ENCODE data around the gene SSR4. TPM values are rescaled to one million over a fixed set of nuclear protein-coding genes. Genes with fewer than 3 reads are reported as not detected.

Gene SSR4
- total RNA-seq, 2 experiments from 2014 or later: 171 to 173 TPM

DNA sequence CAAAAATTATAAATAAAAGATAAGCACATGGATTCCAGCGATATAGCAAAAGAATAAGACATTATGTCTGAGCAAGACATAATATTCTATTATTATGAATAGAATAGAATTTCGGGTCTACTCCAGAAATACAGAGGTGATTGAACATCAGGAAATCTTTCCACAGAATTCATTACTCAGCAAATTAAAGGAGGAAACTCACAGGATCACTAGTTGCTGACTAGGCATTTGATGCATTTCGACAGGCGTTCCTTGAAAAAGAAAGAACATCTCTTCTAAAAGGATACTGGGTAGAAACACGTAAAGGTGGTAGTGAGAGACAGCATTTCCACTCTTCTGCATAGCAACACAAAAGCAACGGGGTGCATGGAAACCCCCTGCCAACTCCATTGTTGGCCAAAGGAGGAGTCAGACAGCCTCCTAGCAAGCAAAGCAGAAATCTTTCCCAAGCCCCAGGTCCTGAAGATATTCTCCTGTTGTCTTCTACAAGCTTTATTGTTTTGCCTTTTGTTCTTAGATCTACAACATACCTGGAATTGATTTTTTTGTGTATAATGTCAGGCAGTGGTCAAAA lies 50.1 kb downstream of the SSR4 start:
- Mint-ChIP-seq H3K4me1 (ENCODE audit: low read depth) (no peaks in the 10 kb centered on the region), H3K4me3 (no peak overlapping the region), H3K27ac (no peak overlapping the region), H3K9me3 (no peaks in the 10 kb centered on the region), H3K27me3 (peaks cover 6% of the 10 kb centered on the region), H3K36me3 (ENCODE audit: low read depth) (no peaks in the 10 kb centered on the region)
- Histone ChIP-seq H3K4me3 (ENCODE audit: low read length) (no peak overlapping the region), H3K4me1 (ENCODE audit: insufficient read depth, low read length) (no peaks in the 10 kb centered on the region), H3K27ac (ENCODE audit: low read depth in 1 of 2, low read length in 2 of 2) (no peak overlapping the region), H3K9me3 (ENCODE audit: control insufficient read depth in 1 of 2, insufficient read depth in 1 of 2, low read length in 2 of 2) (no peaks in the 10 kb centered on the region), H3K36me3 (ENCODE audit: insufficient read depth, low read length) (no peaks in the 10 kb centered on the region), H3K27me3 (ENCODE audit: control insufficient read depth in 1 of 2, insufficient read depth in 2 of 2, low read length in 2 of 2) (no peaks in the 10 kb centered on the region)
- intact Hi-C loops (cut with DNase I, micrococcal nuclease): no loop called here
- ChIA-PET POLR2A (no interaction called here), CTCF (no interaction called here)
- TF ChIP-seq, protein P1, sequence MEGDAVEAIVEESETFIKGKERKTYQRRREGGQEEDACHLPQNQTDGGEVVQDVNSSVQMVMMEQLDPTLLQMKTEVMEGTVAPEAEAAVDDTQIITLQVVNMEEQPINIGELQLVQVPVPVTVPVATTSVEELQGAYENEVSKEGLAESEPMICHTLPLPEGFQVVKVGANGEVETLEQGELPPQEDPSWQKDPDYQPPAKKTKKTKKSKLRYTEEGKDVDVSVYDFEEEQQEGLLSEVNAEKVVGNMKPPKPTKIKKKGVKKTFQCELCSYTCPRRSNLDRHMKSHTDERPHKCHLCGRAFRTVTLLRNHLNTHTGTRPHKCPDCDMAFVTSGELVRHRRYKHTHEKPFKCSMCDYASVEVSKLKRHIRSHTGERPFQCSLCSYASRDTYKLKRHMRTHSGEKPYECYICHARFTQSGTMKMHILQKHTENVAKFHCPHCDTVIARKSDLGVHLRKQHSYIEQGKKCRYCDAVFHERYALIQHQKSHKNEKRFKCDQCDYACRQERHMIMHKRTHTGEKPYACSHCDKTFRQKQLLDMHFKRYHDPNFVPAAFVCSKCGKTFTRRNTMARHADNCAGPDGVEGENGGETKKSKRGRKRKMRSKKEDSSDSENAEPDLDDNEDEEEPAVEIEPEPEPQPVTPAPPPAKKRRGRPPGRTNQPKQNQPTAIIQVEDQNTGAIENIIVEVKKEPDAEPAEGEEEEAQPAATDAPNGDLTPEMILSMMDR (IDR thresholded peaks at IDR 0.05): no peak
- DNase-seq (no peak), ATAC-seq (ENCODE audit: poor library complexity) (no peak)

DNA sequence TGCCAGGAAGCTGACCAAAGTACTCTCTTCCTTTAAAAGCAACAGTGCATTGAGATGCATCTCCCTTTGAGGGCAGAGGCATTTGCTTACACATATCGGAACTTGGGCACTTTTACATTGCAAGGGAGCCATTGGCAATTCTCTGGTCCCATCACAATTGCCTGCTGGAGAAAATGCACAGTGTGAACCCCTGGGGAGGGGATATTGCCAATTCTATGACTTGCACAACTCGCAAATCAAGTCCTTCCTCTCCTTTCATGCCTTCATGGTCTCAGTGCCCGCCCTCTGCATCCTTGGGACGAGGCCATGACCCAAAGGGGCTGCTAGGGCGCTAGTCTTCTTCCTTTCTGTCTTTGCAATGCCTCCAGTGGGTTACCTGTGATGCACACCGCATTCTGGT lies 50.7 kb downstream of the SSR4 start:
- no peaks in the 10 kb centered on the region for H3K4me1 ChIP-seq (ENCODE audit: insufficient read depth, low read length)
- H3K4me1 Mint-ChIP-seq (ENCODE audit: low read depth): no peaks in the 10 kb centered on the region
- H3K4me3 ChIP-seq (ENCODE audit: low read length): no peak overlapping the region
- no peak for ATAC-seq (ENCODE audit: poor library complexity)
- ChIA-PET POLR2A (no interaction called here), CTCF (no interaction called here)
- TF ChIP-seq, protein P1 (IDR thresholded peaks at IDR 0.05): no peak
- no peak overlapping the region for H3K27ac ChIP-seq (ENCODE audit: low read depth in 1 of 2, low read length in 2 of 2)
- no peak overlapping the region for H3K27ac Mint-ChIP-seq
- intact Hi-C loops (cut with DNase I, micrococcal nuclease): no loop called here
- H3K9me3 Mint-ChIP-seq: no peaks in the 10 kb centered on the region
- H3K36me3 Mint-ChIP-seq (ENCODE audit: low read depth): no peaks in the 10 kb centered on the region
- H3K27me3 ChIP-seq (ENCODE audit: control insufficient read depth in 1 of 2, insufficient read depth in 2 of 2, low read length in 2 of 2): no peaks in the 10 kb centered on the region
- H3K4me3 Mint-ChIP-seq: no peak overlapping the region
- H3K9me3 ChIP-seq (ENCODE audit: control insufficient read depth in 1 of 2, insufficient read depth in 1 of 2, low read length in 2 of 2): no peaks in the 10 kb centered on the region
- H3K27me3 Mint-ChIP-seq: peaks cover 6% of the 10 kb centered on the region
- H3K36me3 ChIP-seq (ENCODE audit: insufficient read depth, low read length): no peaks in the 10 kb centered on the region
- DNase-seq: no peak

DNA sequence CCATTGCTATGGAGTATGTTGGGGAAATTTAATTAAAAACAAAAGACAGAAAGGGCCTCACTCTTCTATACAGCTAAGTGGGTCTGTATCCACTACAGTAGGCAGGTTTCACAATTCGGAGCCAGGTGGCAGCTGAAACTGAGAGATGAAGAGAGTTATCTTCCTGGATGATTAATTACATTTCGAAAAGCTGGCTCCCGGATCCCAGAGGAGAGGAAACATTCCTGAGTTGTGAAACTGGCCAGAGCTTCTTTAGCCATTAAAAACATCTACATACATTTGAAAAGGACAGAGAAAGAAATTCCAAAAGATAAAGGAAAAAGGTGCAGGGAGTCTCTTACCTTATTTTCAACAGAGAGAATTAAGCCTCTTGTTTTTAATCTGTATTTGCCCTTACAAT lies 51.4 kb downstream of the SSR4 start:
- no peaks in the 10 kb centered on the region for H3K36me3 Mint-ChIP-seq (ENCODE audit: low read depth)
- Histone ChIP-seq H3K36me3 (ENCODE audit: insufficient read depth, low read length) (no peaks in the 10 kb centered on the region), H3K27ac (ENCODE audit: low read depth in 1 of 2, low read length in 2 of 2) (no peak overlapping the region), H3K4me1 (ENCODE audit: insufficient read depth, low read length) (no peaks in the 10 kb centered on the region), H3K27me3 (ENCODE audit: control insufficient read depth in 1 of 2, insufficient read depth in 2 of 2, low read length in 2 of 2) (no peaks in the 10 kb centered on the region), H3K9me3 (ENCODE audit: control insufficient read depth in 1 of 2, insufficient read depth in 1 of 2, low read length in 2 of 2) (no peaks in the 10 kb centered on the region), H3K4me3 (ENCODE audit: low read length) (no peak overlapping the region)
- DNase-seq (no peak), ATAC-seq (ENCODE audit: poor library complexity) (no peak)
- H3K4me3 Mint-ChIP-seq: no peak overlapping the region
- H3K27ac Mint-ChIP-seq: no peak overlapping the region
- CTCF ChIA-PET: no interaction called here
- H3K4me1 Mint-ChIP-seq (ENCODE audit: low read depth): no peaks in the 10 kb centered on the region
- H3K27me3 Mint-ChIP-seq: peaks cover 6% of the 10 kb centered on the region
- TF ChIP-seq, protein P1 (IDR thresholded peaks at IDR 0.05): no peak
- POLR2A ChIA-PET: no interaction called here
- intact Hi-C loops (cut with DNase I, micrococcal nuclease): no loop called here
- no peaks in the 10 kb centered on the region for H3K9me3 Mint-ChIP-seq

Other genes with a start within 250 kb of the SSR4 start
- 10 to 100 TPM; 13.9 to 14.1 TPM for gene CCNQ, start 195.5 kb upstream of the SSR4 start, total RNA-seq
- not detected for gene DUSP9, start 147.5 kb upstream of the SSR4 start, total RNA-seq
- 1 to 10 TPM in 1 of 2 experiments, under 1 TPM in 1; 0.70 to 1.0 TPM for gene PNCK, start 120.9 kb upstream of the SSR4 start, total RNA-seq
- under 1 TPM; 0.42 to 0.71 TPM for gene SLC6A8, start 106.7 kb upstream of the SSR4 start, total RNA-seq
- 10 to 100 TPM; 42.1 to 43.1 TPM for gene BCAP31, start 70.3 kb upstream of the SSR4 start, total RNA-seq
- 1 to 10 TPM; 8.6 to 9.2 TPM for gene ABCD1, start 69.8 kb upstream of the SSR4 start, total RNA-seq
- gene PLXNB3, start 30.4 kb upstream of the SSR4 start, total RNA-seq: not detected
- not detected for gene SRPK3, start 13.6 kb upstream of the SSR4 start, total RNA-seq
- gene IDH3G, start 293 bp upstream of the SSR4 start, total RNA-seq: 10 to 100 TPM; 46.8 to 47.3 TPM
- 10 to 100 TPM; 24.8 to 26.8 TPM for gene PDZD4, start 35.9 kb downstream of the SSR4 start, total RNA-seq
- gene L1CAM, start 91.5 kb downstream of the SSR4 start, total RNA-seq: 1 to 10 TPM in 1 of 2 experiments, under 1 TPM in 1; 0.89 to 1.2 TPM
- gene AVPR2, start 110.0 kb downstream of the SSR4 start, total RNA-seq: not detected
- 100 to 1,000 TPM; 456 to 463 TPM for gene ARHGAP4, start 131.6 kb downstream of the SSR4 start, total RNA-seq
- 10 to 100 TPM; 41.5 to 42.0 TPM for gene NAA10, start 140.4 kb downstream of the SSR4 start, total RNA-seq
- 1 to 10 TPM; 8.6 to 9.3 TPM for gene RENBP, start 150.0 kb downstream of the SSR4 start, total RNA-seq
- gene HCFC1, start 177.2 kb downstream of the SSR4 start, total RNA-seq: 10 to 100 TPM; 45.9 to 50.2 TPM
- 1 to 10 TPM; 1.4 to 2.0 TPM for gene TMEM187, start 178.1 kb downstream of the SSR4 start, total RNA-seq
- gene IRAK1, start 225.2 kb downstream of the SSR4 start, total RNA-seq: 10 to 100 TPM; 61.2 to 67.4 TPM